Glutamatergic neuron (in vitro differentiated cells): ENCODE results near the gene ACSF3. TPM values are rescaled to one million over a fixed set of nuclear protein-coding genes. Genes with fewer than 3 reads are reported as not detected.

ENCODE experiments used
- DNase-seq: peaks from one replicate; pipeline ENCODE4 v3.0.0; 2022
- H3K27ac Mint-ChIP-seq: one replicate; pipeline ENCODE4 v1.8.0; 2020; ENCODE audit warnings: mild to moderate bottlenecking, mixed read lengths, inconsistent platforms; ENCODE audit not compliant: unreplicated experiment
- H3K27me3 Mint-ChIP-seq: one replicate; pipeline ENCODE4 v1.8.0; 2020; ENCODE audit warnings: mild to moderate bottlenecking, moderate library complexity, mixed read lengths, inconsistent platforms; ENCODE audit not compliant: unreplicated experiment
- H3K36me3 Mint-ChIP-seq: one replicate; pipeline ENCODE4 v1.8.0; 2020; ENCODE audit warnings: mild to moderate bottlenecking, mixed read lengths, inconsistent platforms; ENCODE audit not compliant: unreplicated experiment
- H3K4me1 Mint-ChIP-seq: one replicate; pipeline ENCODE4 v1.8.0; 2020; ENCODE audit warnings: mild to moderate bottlenecking, low read depth, mixed read lengths, inconsistent platforms; ENCODE audit not compliant: unreplicated experiment
- H3K4me3 Mint-ChIP-seq: one replicate; pipeline ENCODE4 v1.8.0; 2020; ENCODE audit warnings: mild to moderate bottlenecking, mixed read lengths, inconsistent platforms; ENCODE audit not compliant: unreplicated experiment
- H3K9me3 Mint-ChIP-seq: one replicate; pipeline ENCODE4 v1.8.0; 2020; ENCODE audit warnings: mild to moderate bottlenecking, moderate library complexity, mixed read lengths, inconsistent platforms; ENCODE audit not compliant: unreplicated experiment
- total RNA-seq: library from RNA; stranded (reverse); fragmentation: NEBNext Ultra II Directional; extraction: Animal tissue kit (Norgen Biotek cat#: 25700); gene quantifications from one replicate; pipeline ENCODE4 v1.2.1, GENCODE V29; 2021; ENCODE audit not compliant: unreplicated experiment
- TF ChIP-seq, protein P1 (sequence below): fragments of 200-600 bp; sonication (generic); IDR thresholded peaks from one replicate; pipeline ENCODE4 v1.5.0; 2021; ENCODE audit not compliant: partially characterized antibody, unreplicated experiment

The ACSF3 gene
- total RNA-seq, 1 donor from 2014 or later, result 29.3 TPM

DNA sequence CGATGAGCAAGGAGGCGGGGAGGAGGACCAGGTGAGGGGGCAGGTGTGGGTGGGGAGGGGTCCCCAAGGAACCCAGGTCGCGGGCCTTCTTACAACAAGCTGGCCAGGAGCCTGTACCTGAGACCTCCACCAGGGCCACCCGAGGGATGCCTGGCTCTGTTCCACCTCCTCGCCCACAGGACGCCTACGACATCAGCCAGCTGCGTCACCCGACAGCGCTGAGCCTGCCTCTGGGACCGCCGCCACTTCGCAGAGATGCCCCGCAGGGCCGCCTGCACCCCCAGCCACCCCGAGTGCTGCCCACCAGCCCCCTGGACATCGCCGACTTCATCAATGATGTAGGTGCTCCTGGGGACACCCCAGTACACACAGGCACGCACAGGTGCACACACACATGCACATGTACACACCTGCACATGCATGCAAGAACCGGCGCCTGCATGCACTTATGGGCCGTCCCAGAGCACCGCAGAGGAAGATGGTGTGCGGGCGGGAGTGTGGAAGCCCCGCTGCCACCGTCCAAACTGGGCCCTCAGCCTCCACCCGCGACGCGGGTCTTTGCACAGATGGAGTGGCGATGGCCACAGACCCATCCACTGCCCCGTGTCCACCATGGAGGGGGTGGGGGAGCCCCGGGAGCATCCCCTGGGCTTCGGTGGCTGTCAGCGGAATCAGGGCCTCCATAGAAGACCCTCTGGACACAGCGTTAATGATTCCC is 100.1 kb downstream of the ACSF3 start:
- Mint-ChIP-seq H3K4me1 (peaks cover 2% of the 10 kb centered on the region), H3K27ac (no peak overlapping the region), H3K4me3 (no peak overlapping the region), H3K36me3 (no peaks in the 10 kb centered on the region), H3K9me3 (peaks cover 17% of the 10 kb centered on the region), H3K27me3 (peaks cover 16% of the 10 kb centered on the region)
- peak; percentile 21 for DNase-seq
- TF ChIP-seq, protein P1, sequence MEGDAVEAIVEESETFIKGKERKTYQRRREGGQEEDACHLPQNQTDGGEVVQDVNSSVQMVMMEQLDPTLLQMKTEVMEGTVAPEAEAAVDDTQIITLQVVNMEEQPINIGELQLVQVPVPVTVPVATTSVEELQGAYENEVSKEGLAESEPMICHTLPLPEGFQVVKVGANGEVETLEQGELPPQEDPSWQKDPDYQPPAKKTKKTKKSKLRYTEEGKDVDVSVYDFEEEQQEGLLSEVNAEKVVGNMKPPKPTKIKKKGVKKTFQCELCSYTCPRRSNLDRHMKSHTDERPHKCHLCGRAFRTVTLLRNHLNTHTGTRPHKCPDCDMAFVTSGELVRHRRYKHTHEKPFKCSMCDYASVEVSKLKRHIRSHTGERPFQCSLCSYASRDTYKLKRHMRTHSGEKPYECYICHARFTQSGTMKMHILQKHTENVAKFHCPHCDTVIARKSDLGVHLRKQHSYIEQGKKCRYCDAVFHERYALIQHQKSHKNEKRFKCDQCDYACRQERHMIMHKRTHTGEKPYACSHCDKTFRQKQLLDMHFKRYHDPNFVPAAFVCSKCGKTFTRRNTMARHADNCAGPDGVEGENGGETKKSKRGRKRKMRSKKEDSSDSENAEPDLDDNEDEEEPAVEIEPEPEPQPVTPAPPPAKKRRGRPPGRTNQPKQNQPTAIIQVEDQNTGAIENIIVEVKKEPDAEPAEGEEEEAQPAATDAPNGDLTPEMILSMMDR, result no peak

DNA sequence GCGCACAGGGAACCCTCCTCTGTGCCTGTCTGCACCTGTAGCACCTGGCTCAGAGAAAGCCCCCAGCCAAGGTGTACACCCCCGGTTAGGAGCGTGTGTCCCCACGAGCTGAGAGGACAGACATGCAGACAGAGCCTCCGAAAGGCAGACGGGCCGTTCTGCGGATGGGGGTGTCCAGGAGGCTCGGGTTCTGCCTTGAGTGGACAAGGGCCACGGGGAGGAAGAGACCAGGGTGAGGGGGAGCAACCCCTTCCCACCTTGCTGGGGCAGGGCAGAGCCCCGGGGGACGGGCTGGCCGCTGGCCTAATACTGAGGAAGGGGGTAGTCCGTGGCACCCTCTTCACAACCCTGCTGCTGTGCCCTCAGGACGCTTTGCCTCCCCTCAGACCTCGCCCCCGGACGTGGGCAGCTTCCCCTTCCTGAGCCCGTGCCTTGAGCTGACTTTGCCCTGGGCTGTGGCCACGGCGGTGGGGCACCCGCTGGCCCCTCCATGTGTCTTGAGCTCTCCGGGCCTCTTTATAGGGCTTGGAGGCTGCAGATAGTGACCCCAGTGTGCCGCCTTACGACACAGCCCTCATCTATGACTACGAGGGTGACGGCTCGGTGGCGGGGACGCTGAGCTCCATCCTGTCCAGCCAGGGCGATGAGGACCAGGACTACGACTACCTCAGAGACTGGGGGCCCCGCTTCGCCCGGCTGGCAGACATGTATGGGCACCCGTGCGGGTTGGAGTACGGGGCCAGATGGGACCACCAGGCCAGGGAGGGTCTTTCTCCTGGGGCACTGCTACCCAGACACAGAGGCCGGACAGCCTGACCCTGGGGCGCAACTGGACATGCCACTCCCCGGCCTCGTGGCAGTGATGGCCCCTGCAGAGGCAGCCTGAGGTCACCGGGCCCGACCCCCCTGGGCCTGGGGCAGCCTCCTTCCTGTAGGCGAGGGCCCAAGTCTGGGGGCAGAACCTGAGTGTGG is 101.0 kb downstream of the ACSF3 start:
- peaks cover 8% of the 10 kb centered on the region for H3K9me3 Mint-ChIP-seq
- peak; percentile 17 for DNase-seq
- H3K36me3 Mint-ChIP-seq, result no peaks in the 10 kb centered on the region
- no peaks in the 10 kb centered on the region for H3K4me1 Mint-ChIP-seq
- TF ChIP-seq, protein P1, result no peak
- no peak overlapping the region for H3K27ac Mint-ChIP-seq
- peaks cover 8% of the 10 kb centered on the region for H3K27me3 Mint-ChIP-seq
- no peak overlapping the region for H3K4me3 Mint-ChIP-seq

DNA sequence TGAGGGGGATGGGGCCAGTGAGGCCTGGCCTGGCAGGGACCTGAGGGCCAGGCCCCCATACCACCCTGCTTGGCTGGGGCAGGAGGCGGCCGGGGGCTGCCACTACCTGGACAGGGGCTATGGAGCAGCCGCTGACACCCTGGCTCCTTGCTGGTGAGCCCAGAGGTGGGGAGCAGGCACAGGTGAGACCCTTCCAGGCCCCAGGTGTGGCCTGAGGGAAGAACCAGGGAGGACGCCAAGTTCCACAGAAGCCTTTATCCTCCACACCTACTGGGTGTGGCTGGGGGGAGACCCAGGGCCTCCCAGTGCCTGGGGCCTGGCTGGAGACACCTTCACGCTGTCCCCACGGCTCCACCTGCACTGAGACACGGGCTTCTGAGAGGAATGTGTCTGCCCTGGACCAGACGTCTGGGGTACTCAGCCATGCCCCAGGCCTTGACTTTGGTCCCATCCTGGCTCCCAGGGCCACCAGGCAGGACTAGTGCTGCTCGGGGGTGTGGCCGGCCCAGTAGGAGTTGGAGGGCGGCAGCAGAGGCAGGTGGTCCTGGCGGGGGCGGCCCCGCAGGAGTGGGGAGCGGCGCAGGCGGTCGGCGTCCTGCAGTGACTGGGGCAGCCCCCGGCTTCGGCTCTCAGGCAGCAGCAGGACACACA is 102.0 kb downstream of the ACSF3 start:
- peaks cover 4% of the 10 kb centered on the region for H3K9me3 Mint-ChIP-seq
- peaks cover 10% of the 10 kb centered on the region for H3K27me3 Mint-ChIP-seq
- TF ChIP-seq, protein P1, result no peak
- H3K36me3 Mint-ChIP-seq, result no peaks in the 10 kb centered on the region
- no peak overlapping the region for H3K4me3 Mint-ChIP-seq
- H3K27ac Mint-ChIP-seq, result no peak overlapping the region
- no peak for DNase-seq
- no peaks in the 10 kb centered on the region for H3K4me1 Mint-ChIP-seq

DNA sequence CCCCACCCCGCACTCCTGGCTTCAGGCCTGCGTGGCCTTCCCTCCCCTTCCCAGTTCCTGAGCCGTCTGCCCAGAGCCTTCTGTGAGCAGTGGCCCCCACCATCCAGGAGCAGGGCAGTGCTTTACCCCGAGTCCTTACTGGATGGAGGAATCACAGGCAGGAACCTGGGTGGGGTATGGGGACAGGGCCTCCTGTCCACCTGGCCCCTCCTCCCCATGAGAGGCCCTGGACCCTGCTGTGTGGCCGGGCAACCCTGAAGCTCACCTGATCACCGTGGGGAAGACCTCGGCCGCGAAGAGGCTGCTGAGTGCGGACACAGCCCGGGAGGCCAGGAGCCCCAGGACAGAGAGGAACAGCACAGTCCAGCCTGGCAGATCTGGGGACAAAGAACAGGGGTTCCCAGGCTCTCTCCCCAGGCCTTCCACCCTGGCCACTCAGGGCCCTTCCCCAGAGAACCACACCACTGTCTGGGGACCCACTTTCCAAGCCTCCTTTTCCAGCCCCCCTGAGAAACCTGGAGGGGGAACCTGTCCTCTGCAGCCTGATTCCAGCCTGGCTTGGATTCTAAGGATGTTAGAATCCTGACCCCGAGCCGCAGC is 103.5 kb downstream of the ACSF3 start:
- Mint-ChIP-seq H3K9me3 (no peaks in the 10 kb centered on the region), H3K4me3 (no peak overlapping the region), H3K4me1 (no peaks in the 10 kb centered on the region), H3K27me3 (peaks cover 9% of the 10 kb centered on the region), H3K36me3 (no peaks in the 10 kb centered on the region), H3K27ac (no peak overlapping the region)
- TF ChIP-seq, protein P1, result no peak
- no peak for DNase-seq
